ENCODE measurements around the gene MAML3. TPM values are rescaled to one million over a fixed set of nuclear protein-coding genes. Genes with fewer than 3 reads are reported as not detected.

MAML3 gene
- total RNA-seq, 1 donor from 2014 or later: 8.0 TPM

DNA sequence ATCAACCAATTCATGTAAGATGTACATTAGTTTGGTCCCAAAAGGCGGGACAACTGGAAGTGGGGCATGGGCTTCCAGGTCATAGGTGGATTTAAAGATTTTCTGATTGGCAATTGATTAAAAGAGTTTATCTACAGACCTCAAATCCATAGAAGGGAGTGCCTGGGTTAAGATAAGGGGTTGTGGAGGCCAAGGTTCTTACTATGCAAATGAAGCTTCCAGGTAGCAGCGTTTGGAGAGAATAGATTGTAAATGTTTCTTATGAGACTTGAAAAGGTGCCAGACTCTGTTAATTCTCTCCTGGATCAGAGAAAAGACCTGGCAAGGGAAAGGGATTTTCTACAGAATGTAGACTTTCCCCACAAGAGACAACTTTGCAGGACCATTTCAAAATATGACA is 485.9 kb downstream of the MAML3 start:
- no peak for DNase-seq (ENCODE audit: extremely low spot score, unreplicated experiment)
- H3K4me1 Mint-ChIP-seq (ENCODE audit: unreplicated experiment): peaks cover 32% of the 10 kb centered on the region
- H3K36me3 Mint-ChIP-seq (ENCODE audit: unreplicated experiment): no peaks in the 10 kb centered on the region
- no peak overlapping the region for H3K4me3 Mint-ChIP-seq (ENCODE audit: unreplicated experiment)
- TF ChIP-seq, protein P1, sequence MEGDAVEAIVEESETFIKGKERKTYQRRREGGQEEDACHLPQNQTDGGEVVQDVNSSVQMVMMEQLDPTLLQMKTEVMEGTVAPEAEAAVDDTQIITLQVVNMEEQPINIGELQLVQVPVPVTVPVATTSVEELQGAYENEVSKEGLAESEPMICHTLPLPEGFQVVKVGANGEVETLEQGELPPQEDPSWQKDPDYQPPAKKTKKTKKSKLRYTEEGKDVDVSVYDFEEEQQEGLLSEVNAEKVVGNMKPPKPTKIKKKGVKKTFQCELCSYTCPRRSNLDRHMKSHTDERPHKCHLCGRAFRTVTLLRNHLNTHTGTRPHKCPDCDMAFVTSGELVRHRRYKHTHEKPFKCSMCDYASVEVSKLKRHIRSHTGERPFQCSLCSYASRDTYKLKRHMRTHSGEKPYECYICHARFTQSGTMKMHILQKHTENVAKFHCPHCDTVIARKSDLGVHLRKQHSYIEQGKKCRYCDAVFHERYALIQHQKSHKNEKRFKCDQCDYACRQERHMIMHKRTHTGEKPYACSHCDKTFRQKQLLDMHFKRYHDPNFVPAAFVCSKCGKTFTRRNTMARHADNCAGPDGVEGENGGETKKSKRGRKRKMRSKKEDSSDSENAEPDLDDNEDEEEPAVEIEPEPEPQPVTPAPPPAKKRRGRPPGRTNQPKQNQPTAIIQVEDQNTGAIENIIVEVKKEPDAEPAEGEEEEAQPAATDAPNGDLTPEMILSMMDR (IDR thresholded peaks at IDR 0.05): no peak
- no peaks in the 10 kb centered on the region for H3K27me3 Mint-ChIP-seq (ENCODE audit: unreplicated experiment)
- no peaks in the 10 kb centered on the region for H3K9me3 Mint-ChIP-seq (ENCODE audit: unreplicated experiment)
- H3K27ac Mint-ChIP-seq (ENCODE audit: unreplicated experiment): no peak overlapping the region

Other genes with a start within 250 kb of the MAML3 start
- gene SCOC, start 219.5 kb upstream of the MAML3 start, total RNA-seq: 43.6 and 43.9 TPM in 2 replicates